HG03571 (cell line): ENCODE data around the gene SLC38A2.

Experiments
- ATAC-seq: cut with Tn5 transposase; IDR thresholded peaks from one replicate; pipeline ENCODE4 v1.9.1; 2021; ENCODE audit not compliant: unreplicated experiment

SLC38A2 gene

DNA sequence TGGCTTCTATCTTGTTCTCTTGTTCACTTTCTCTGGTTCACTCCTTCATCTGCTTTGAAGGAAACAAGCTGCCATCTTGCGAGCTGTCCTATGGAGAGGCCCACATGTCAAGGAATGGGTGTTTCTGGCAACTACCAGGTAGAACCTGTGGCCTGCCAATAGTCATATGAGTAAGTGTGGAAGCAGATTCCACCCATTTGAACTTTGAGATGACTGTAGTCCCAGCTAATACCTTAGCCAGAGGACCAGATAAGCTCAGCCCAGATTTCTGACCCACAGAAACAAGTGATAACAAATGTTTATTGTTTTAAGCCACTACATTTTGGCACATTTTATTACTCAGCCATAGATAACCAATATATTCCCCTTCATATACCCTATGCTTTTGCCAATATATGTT is 4.0 kb upstream of the SLC38A2 start:
- no peak for ATAC-seq

DNA sequence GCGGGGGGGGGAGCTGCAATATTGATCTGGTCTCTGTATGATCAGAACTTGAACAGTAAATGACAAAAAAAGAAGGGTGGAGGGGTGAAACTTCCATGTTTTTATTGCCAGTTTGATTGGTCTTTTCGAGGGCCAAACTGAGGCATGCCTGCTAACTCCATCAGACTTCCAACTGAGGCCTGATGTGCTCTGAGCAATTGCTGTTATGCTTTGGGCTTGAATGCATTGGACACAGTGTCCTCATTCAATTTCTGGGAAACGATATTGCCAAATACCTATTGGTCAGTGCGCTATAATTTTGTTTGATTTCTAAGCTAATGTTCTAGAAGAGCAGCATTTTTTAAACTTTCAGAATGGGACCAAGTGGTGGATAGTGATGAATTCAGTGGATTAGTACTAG is 2.1 kb upstream of the SLC38A2 start:
- ATAC-seq: no peak

- no peak for ATAC-seq
Measured at GRCh38 chr12:46374310-46374709, 1.7 kb upstream of the SLC38A2 start.

- ATAC-seq: no peak
Measured at GRCh38 chr12:46373301-46374296, 1.0 kb upstream of the SLC38A2 start.

DNA sequence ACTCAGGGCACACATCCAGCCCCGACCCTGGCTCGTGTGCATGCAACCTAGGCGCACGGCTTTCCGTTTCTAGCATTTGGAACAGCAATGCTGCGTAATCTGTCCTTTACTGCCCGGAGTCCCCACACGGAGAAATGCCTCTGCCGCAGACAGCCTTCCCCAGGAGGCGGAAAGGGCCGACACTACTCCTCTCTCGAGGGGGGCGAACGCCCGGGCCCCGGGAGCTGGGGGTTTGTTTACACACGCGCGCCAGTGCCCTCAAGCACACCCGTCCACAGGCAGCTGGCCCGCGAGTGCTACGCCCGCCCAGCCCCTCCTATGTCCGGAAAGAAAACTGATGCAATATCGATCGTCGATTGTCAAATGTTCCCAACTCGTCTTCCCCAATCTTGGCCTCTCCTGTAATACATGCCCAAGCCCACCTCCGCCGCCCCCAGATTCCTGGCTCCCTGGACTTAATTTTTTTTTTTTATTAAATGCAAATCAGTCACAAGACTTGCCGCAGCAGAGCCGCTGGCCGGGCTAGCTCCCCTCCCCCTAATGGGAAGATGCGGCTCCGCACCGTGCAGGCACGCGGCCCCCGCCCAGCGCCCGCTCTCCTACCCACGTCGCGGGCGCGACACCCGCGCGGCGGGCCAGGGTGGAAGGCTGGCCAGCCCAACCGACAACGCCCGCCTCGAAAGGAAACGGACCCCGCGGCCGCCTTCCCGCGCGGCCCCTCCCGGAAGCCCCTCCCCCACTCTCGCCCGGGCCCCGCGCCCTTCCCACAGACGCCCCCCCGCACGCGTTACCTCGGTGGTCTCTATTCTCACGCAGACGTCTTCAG is 642 bp downstream of the SLC38A2 start:
- ATAC-seq: peak; percentile 12

DNA sequence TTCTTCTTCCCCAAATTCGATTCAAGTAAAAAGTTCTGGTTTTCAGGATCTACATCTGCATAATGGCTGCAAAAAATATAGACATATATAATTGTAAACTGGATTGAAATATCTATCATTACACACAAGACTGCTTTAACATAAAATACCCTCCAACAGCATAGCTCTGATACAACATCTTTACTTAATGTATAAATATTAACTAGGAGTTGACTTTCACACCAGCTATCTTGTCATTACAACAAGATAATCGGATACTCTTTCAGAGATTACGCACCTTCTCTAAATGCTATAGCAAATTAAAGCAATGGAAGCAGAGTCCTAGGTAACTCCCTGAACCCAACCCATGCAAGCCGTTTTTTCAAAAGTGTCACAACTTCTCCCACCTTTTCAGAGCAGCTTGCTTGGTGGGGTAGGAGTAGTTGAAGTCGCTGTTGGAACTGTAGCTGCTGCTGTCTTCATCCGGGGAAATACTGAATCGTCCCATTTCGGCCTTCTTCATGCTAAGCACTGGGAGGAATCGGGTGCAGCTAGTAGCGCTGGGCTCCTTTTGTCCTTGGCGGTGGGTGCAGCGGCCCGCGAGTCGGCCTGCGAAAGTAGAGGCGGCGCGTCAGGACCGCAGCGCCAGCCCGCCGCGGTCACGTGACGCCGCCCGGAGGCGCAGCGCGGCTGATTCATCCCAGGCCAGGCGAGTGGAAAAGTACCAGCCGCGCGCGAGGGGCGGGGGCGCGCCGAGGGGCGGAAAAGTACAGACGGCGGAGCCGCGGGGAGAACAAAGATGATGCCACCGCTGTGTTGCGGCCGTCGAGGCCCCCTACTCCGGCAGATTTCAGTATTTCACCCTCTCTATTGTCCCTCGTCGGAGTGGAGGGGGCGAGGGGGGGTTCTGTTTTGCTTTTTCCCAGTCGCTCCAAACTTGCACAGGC is 1.5 kb downstream of the SLC38A2 start:
- ATAC-seq: peak; percentile 50

DNA sequence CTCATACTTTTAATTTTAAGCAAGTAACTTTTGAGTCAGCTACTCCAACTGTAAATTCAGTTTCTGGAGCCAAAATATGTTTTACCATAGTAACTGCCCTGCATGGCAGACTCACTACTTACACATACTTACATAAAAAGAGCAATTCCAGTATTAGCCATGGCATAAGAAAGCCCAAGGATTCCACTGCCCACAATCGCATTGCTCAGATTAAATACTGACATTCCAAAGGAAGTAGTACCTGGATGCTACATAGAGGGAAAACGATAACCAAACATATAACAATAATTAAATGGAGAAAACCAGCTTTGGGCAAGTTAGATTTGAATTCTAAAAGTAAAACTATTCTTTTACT is 2.2 kb downstream of the SLC38A2 start:
- ATAC-seq: no peak

- ATAC-seq: no peak
Measured at GRCh38 chr12:46369474-46370379, 2.8 kb downstream of the SLC38A2 start.

DNA sequence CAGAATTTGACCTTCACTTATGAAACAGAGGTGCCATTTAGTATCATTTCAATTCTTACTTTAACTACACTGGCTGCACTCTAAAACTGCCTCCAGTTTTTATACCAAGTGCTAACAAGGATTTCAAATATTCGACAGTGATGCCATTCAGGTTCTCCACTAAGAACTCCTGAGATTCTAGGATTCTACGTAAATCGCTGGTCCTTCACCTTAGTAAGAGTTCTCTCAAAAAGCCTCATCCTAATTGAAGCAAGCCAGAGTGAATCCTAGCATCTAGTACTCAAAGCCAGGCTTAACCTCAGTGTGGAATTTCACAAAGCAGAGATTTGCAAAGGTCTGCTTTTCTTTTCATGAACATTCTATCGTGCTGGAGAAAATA is 3.5 kb downstream of the SLC38A2 start:
- ATAC-seq: no peak

DNA sequence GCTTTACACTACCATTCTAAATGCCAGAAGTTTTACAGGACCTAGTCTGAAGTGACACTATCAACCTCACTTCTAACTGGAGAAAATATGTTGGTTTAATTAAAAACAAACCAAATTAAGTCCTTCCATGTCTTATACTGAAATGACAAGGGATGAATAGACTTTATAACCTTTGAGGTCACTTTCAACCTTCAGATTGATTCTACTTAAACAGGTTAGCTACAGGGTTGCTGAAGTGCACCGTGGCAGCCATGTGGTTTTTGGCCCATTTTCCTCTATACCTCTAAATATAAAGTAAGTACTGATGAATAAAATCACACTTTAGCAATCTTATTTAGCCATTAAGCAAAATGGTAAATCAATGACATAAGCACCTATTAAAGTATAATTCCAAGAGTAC is 3.9 kb downstream of the SLC38A2 start:
- no peak for ATAC-seq

- no peak for ATAC-seq
Measured at GRCh38 chr12:46368138-46368537, 4.4 kb downstream of the SLC38A2 start.

GRCh38 chr12:46367351-46368029 is 5.1 kb downstream of the SLC38A2 start:
- no peak for ATAC-seq

DNA sequence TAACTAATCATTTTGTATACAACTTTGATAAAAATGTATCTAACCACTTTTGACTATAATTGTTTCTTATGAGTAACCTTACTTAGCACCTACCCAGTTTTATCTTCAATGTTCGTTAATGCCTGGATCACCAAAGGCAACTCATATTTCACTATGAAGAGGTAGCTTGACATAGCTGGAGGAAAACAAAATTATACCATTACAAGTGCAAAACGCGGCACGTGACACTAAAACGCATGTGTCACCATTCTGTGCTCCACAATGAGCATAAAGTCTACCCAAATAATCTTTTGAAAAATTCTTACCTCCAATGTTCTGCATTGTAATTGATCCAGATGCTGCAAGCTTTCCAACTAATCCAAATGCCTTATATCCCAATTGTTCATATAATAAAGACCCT is 5.8 kb downstream of the SLC38A2 start:
- ATAC-seq: no peak

- no peak for ATAC-seq
Measured at GRCh38 chr12:46365951-46366379, 6.6 kb downstream of the SLC38A2 start.

DNA sequence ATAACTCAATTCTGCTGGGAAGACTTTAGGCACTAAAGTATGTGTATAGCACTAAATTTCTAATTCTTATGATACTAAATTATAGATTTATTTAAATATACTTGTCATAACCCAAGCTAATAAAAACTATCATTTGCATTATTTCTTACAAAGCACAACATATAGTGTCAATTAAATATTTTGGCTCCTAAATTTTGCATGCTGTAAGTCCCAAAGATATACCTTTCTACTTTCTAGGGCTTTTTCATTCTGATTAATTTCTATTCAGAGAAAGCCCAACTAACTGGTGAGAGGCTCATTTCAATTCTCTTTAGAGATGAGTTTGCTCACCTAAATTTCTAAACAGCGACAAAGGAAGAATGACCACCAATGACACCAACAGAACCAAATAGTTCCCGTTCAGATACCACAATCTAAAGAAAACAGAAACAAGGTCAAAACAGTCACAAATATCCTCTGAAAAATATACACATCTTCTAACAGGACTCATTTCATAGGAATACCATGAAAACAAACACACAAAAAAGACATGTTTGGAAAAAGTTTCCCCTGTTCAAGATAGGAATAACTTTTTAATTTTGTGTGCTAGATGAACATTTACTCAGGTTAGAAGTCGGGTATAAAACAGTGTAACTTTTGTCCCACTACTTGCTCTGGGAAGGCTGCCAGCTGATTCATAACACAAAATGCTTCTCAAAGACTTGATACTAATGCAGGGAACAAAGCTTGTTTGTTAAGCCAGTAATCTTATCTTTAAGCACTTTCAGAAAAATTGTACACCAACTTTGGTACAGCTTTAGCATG is 7.6 kb downstream of the SLC38A2 start:
- ATAC-seq: no peak

GRCh38 chr12:46364300-46364696 is 8.3 kb downstream of the SLC38A2 start:
- ATAC-seq: no peak

DNA sequence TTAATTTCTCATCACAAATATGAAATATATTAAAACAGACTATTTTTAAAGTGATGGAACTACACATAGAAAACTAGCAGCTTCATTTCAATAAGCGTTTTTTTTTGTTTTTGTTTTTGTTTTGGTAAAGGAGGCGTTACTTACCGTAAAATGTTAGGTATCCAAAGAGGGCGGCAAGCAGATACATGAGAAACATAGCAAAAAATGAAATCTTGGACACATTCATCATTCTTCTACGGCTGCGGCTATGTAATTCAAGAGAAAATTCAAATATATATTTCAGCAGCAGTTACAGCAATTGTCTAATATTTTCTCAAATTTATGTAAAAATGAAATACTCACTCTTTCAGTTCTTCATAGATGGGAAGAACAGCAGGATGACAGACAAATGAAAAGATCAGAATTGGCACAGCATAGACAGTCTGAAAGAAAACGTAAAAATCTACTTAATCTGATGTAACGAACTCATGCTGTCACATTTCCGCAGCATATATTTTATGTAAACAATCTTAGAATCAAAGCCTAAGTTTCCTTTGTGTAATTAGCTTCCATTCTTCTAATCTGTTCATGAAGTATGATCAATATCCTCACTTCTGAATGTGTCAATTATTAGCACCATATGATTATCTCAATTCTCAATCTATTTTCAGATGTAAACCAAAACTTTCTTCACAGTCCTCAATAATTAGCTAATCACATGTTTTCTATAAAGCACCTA is 8.8 kb downstream of the SLC38A2 start:
- no peak for ATAC-seq
